GM23338 (cell line): ENCODE results near the gene CSTA. TPM values are rescaled to one million over a fixed set of nuclear protein-coding genes. Genes with fewer than 3 reads are reported as not detected.

ENCODE experiments used
- ATAC-seq: fragments of 200-7000 bp; cut with Tn5 transposase; 3 replicates; pipeline ENCODE4 v1.9.1; 2020
- DNase-seq: peaks from one replicate; pipeline ENCODE4 v3.0.0-alpha.2; 2015; ENCODE audit warnings: low spot score
- H2AFZ ChIP-seq: fragments of 200-600 bp; sonication (generic); 2 replicates; pipeline ENCODE4 v1.8.0; 2016; ENCODE audit warnings: antibody characterized with exemption, mild to moderate bottlenecking, moderate library complexity
- H3F3A ChIP-seq: fragments of 200-600 bp; sonication (generic); replicated peaks from 2 replicates; pipeline ENCODE4 v1.8.0; 2017; ENCODE audit warnings: antibody characterized with exemption, mixed run types, low read depth
- H3K27ac ChIP-seq: fragments of 200-600 bp; sonication (generic); 2 replicates; pipeline ENCODE4 v1.6.1; 2016; ENCODE audit warnings: low read depth
- H3K27me3 ChIP-seq: fragments of 200-600 bp; sonication (generic); 2 replicates; pipeline ENCODE4 v1.8.0; 2016; ENCODE audit warnings: mild to moderate bottlenecking, mixed run types, moderate library complexity; ENCODE audit not compliant: insufficient read depth
- H3K36me3 ChIP-seq: fragments of 200-600 bp; sonication (generic); 2 replicates; pipeline ENCODE4 v1.8.0; 2016; ENCODE audit warnings: mild to moderate bottlenecking; ENCODE audit not compliant: insufficient read depth
- H3K4me1 ChIP-seq: fragments of 200-600 bp; sonication (generic); 2 replicates; pipeline ENCODE4 v1.8.0; 2016; ENCODE audit warnings: mild to moderate bottlenecking, moderate library complexity; ENCODE audit not compliant: insufficient read depth
- H3K4me2 ChIP-seq: fragments of 200-600 bp; sonication (generic); 2 replicates; pipeline ENCODE4 v1.7.1; 2017; ENCODE audit warnings: mixed run types
- H3K4me3 ChIP-seq: fragments of 200-600 bp; sonication (generic); 2 replicates; pipeline ENCODE4 v1.6.1; 2016; ENCODE audit warnings: mixed run types
- H3K79me2 ChIP-seq: fragments of 200-600 bp; sonication (generic); replicated peaks from 2 replicates; pipeline ENCODE4 v1.8.0; 2017; ENCODE audit warnings: mild to moderate bottlenecking; ENCODE audit not compliant: insufficient read depth
- H3K9me2 ChIP-seq: fragments of 200-600 bp; sonication (generic); 2 replicates; pipeline ENCODE4 v1.8.0; 2017; ENCODE audit not compliant: insufficient read depth
- H4K20me1 ChIP-seq: fragments of 200-600 bp; sonication (generic); replicated peaks from 2 replicates; pipeline ENCODE4 v1.8.0; 2017; ENCODE audit warnings: mild to moderate bottlenecking; ENCODE audit not compliant: insufficient read depth
- H3K27ac Mint-ChIP-seq: 2 replicates; pipeline ENCODE4 v1.8.0; 2020; ENCODE audit warnings: inconsistent platforms, mild to moderate bottlenecking, moderate library complexity, mixed read lengths
- H3K27me3 Mint-ChIP-seq: 3 replicates; pipeline ENCODE4 v1.8.0; 2022; ENCODE audit warnings: low read depth, mild to moderate bottlenecking, moderate library complexity, mixed read lengths, inconsistent platforms; ENCODE audit not compliant: insufficient read depth, poor library complexity
- H3K36me3 Mint-ChIP-seq: 3 replicates; pipeline ENCODE4 v1.8.0; 2021; ENCODE audit warnings: low read depth, mild to moderate bottlenecking, inconsistent platforms, moderate library complexity, mixed read lengths
- H3K4me1 Mint-ChIP-seq: 3 replicates; pipeline ENCODE4 v1.8.0; 2020; ENCODE audit warnings: mild to moderate bottlenecking, inconsistent platforms, mixed read lengths
- H3K4me3 Mint-ChIP-seq: 3 replicates; pipeline ENCODE4 v1.8.0; 2021; ENCODE audit warnings: moderate library complexity, mild to moderate bottlenecking, inconsistent platforms, mixed read lengths
- H3K9me3 Mint-ChIP-seq: 3 replicates; pipeline ENCODE4 v1.8.0; 2020; ENCODE audit warnings: moderate library complexity, mild to moderate bottlenecking, inconsistent platforms, mixed read lengths
- CREB1 ChIP-seq: fragments of 250-450 bp; sonication (Bioruptor Pico); IDR thresholded peaks from 2 replicates; pipeline ENCODE4 v1.5.0; 2020; ENCODE audit warnings: low read depth, mild to moderate bottlenecking, moderate library complexity
- CTCF ChIP-seq, 2 experiments: fragments of 200-600 bp in 1 of 2; sonication (generic) in 1 of 2; conservative IDR thresholded peaks; 2 replicates each; pipeline versions ENCODE4 v1.5.1 to v1.6.1; 2016 to 2017; ENCODE audit warnings: antibody characterized with exemption in 2 of 2, low read depth in 2 of 2, mild to moderate bottlenecking in 2 of 2, moderate library complexity in 1 of 2
- ETS1 ChIP-seq: IDR thresholded peaks from 2 replicates; pipeline ENCODE4 v1.6.1; 2016; ENCODE audit warnings: antibody characterized with exemption
- EZH2 ChIP-seq: fragments of 200-600 bp; sonication (generic); IDR thresholded peaks from one replicate; pipeline ENCODE4 v1.8.0; 2017; ENCODE audit warnings: antibody characterized with exemption, mild to moderate bottlenecking, low read depth; ENCODE audit not compliant: unreplicated experiment
- EZH2phosphoT487 ChIP-seq: fragments of 200-600 bp; sonication (generic); IDR thresholded peaks from one replicate; pipeline ENCODE4 v1.8.1; 2018; ENCODE audit warnings: antibody characterized with exemption; ENCODE audit not compliant: unreplicated experiment
- JUNB ChIP-seq: IDR thresholded peaks from one replicate; pipeline ENCODE4 v1.6.1; 2016; ENCODE audit warnings: antibody characterized with exemption; ENCODE audit not compliant: unreplicated experiment
- NANOG ChIP-seq: IDR thresholded peaks from 2 replicates; pipeline ENCODE4 v1.6.1; 2016; ENCODE audit warnings: antibody characterized with exemption, borderline replicate concordance
- POLR2AphosphoS5 ChIP-seq: IDR thresholded peaks from 2 replicates; pipeline ENCODE4 v1.6.1; 2016; ENCODE audit warnings: antibody characterized with exemption, low read depth
- REST ChIP-seq: IDR thresholded peaks from one replicate; pipeline ENCODE4 v1.6.1; 2018; ENCODE audit warnings: antibody characterized with exemption; ENCODE audit not compliant: unreplicated experiment
- STAT1 ChIP-seq: IDR thresholded peaks from one replicate; pipeline ENCODE4 v1.6.1; 2016; ENCODE audit warnings: antibody characterized with exemption; ENCODE audit not compliant: unreplicated experiment
- ZNF114 ChIP-seq: fragments of 250-450 bp; sonication (Bioruptor Pico); IDR thresholded peaks from 2 replicates; pipeline ENCODE4 v1.5.0; 2020; ENCODE audit warnings: mild to moderate bottlenecking, moderate library complexity
- ZNF331 ChIP-seq: fragments of 250-450 bp; sonication (Bioruptor Pico); IDR thresholded peaks from 2 replicates; pipeline ENCODE4 v1.5.0; 2020; ENCODE audit warnings: low read depth, mild to moderate bottlenecking, moderate library complexity
- ZNF462 ChIP-seq: fragments of 250-450 bp; sonication (Bioruptor Pico); IDR thresholded peaks from 2 replicates; pipeline ENCODE4 v1.5.0; 2020; ENCODE audit warnings: mild to moderate bottlenecking, moderate library complexity
- polyA plus RNA-seq: library from polyadenylated mRNA; unstranded; fragments of >200 nt; fragmentation: Nextera tagmentation; extraction: Ambion mirVana; gene quantifications from 2 replicates; pipeline ENCODE4 v1.2.1, GENCODE V29; 2016
- total RNA-seq: library from RNA; depleted of rRNA; stranded (reverse); fragments of >200 nt; shearing (Covaris generic); gene quantifications from 2 replicates; pipeline ENCODE4 v1.2.3, GENCODE V29; 2014

Gene CSTA
- total and polyA plus RNA-seq, 2 experiments from 2014 or later, result 1.4 TPM; not detected in 1

GRCh38 chr3:122332551-122332950, 7.5 kb downstream of the CSTA start:
- Mint-ChIP-seq H3K27me3 (no peaks in the 10 kb centered on the region), H3K27ac (no peak overlapping the region), H3K4me3 (no peak overlapping the region), H3K4me1 (no peaks in the 10 kb centered on the region), H3K36me3 (no peaks in the 10 kb centered on the region), H3K9me3 (no peaks in the 10 kb centered on the region)
- no peaks in the 10 kb centered on the region for H4K20me1 ChIP-seq
- TF ChIP-seq JUNB (no peak), NANOG (no peak), POLR2AphosphoS5 (no peak), REST (no peak), ZNF331 (no peak), EZH2phosphoT487 (no peak), CREB1 (no peak), CTCF (conservative IDR thresholded peaks at IDR 0.05; ENCODE audit: low read depth in 2 of 2) (no peak), STAT1 (no peak), ZNF114 (CRISPR knock-in tag) (no peak), ETS1 (no peak), EZH2 (no peak), ZNF462 (CRISPR knock-in tag) (no peak)
- H3K27me3 ChIP-seq, result no peaks in the 10 kb centered on the region
- no peaks in the 10 kb centered on the region for H3K36me3 ChIP-seq
- DNase-seq (no peak), ATAC-seq (no peak)
- no peaks in the 10 kb centered on the region for H3K79me2 ChIP-seq
- no peak overlapping the region for H3K27ac ChIP-seq
- H3K4me1 ChIP-seq, result no peaks in the 10 kb centered on the region
- H3F3A ChIP-seq, result no peaks in the 10 kb centered on the region
- no peak overlapping the region for H2AFZ ChIP-seq
- H3K4me2 ChIP-seq, result no peak overlapping the region
- H3K4me3 ChIP-seq, result no peak overlapping the region
- no peaks in the 10 kb centered on the region for H3K9me2 ChIP-seq
